KMS-11 (cell line): ENCODE data around the gene CCHCR1.

Source experiments
- H2AFZ ChIP-seq: fragments of 200-600 bp; sonication (generic); 2 replicates; pipeline ENCODE4 v1.6.1; 2016; ENCODE audit warnings: antibody characterized with exemption, mixed run types, low read depth
- H3K27ac ChIP-seq: fragments of 200-600 bp; sonication (generic); 2 replicates; pipeline ENCODE4 v1.6.1; 2016; ENCODE audit warnings: mild to moderate bottlenecking, mixed run types
- H3K27me3 ChIP-seq: fragments of 200-600 bp; sonication (generic); 2 replicates; pipeline ENCODE4 v1.6.1; 2017; ENCODE audit warnings: mild to moderate bottlenecking, low read depth, mixed run types, moderate library complexity; ENCODE audit not compliant: insufficient read depth
- H3K36me3 ChIP-seq: fragments of 200-600 bp; sonication (generic); 2 replicates; pipeline ENCODE4 v1.6.1; 2017; ENCODE audit warnings: mild to moderate bottlenecking, mixed run types; ENCODE audit not compliant: insufficient read depth
- H3K4me1 ChIP-seq: fragments of 200-600 bp; sonication (generic); 2 replicates; pipeline ENCODE4 v1.6.1; 2016; ENCODE audit warnings: mild to moderate bottlenecking, low read depth, mixed run types; ENCODE audit not compliant: poor library complexity, severe bottlenecking
- H3K4me2 ChIP-seq: fragments of 200-600 bp; sonication (generic); 2 replicates; pipeline ENCODE4 v1.7.0; 2016; ENCODE audit warnings: mild to moderate bottlenecking, mixed run types
- H3K4me3 ChIP-seq: fragments of 200-600 bp; sonication (generic); IDR thresholded peaks from 2 replicates; pipeline ENCODE4 v1.6.1; 2017; ENCODE audit warnings: low read depth, low read length, mixed read lengths; ENCODE audit not compliant: insufficient read depth
- H3K79me2 ChIP-seq: fragments of 200-600 bp; sonication (generic); 2 replicates; pipeline ENCODE4 v1.6.1; 2016; ENCODE audit warnings: low read depth, mixed run types; ENCODE audit not compliant: insufficient read depth
- H3K9ac ChIP-seq: fragments of 200-600 bp; sonication (generic); 2 replicates; pipeline ENCODE4 v1.6.1; 2016; ENCODE audit warnings: mild to moderate bottlenecking, mixed run types
- H4K20me1 ChIP-seq: fragments of 200-600 bp; sonication (generic); 2 replicates; pipeline ENCODE4 v1.6.1; 2016; ENCODE audit warnings: mild to moderate bottlenecking, mixed run types; ENCODE audit not compliant: insufficient read depth
- CTCF ChIP-seq: fragments of 200-600 bp; sonication (generic); conservative IDR thresholded peaks from 2 replicates; pipeline ENCODE4 v1.6.1; 2017; ENCODE audit warnings: low read depth, mild to moderate bottlenecking, antibody characterized with exemption, low read length, moderate library complexity, mixed read lengths

CCHCR1 gene

GRCh38 chr6:31174378-31174777 is 16.8 kb upstream of the CCHCR1 start:
- Histone ChIP-seq H3K4me2 (no peak overlapping the region), H3K9ac (no peak overlapping the region), H3K36me3 (no peaks in the 10 kb centered on the region), H3K79me2 (no peaks in the 10 kb centered on the region), H3K4me3 (no peak overlapping the region), H3K4me1 (peaks cover 7% of the 10 kb centered on the region), H3K27me3 (no peaks in the 10 kb centered on the region), H4K20me1 (no peaks in the 10 kb centered on the region), H2AFZ (no peak overlapping the region), H3K27ac (no peak overlapping the region)
- TF ChIP-seq CTCF = no peak

DNA sequence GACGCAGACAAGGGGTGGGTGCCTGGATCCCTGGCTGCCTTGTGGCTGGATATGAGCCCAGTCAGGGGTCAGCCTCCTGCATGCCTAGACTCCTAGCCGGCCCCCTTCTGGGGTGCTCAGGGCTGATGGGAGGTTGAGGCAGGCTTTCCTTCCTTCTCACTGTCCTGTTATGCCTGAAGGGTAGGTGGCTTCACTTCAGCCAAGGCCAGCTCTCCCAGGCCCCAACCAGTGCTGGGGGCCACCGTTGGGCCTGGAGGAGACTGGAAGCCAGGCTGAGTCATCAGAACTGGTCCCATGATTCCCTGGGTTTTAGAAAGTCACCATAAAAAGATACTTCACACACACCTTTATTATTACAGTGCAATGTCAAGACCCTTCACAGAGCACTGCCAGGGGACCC is 15.8 kb upstream of the CCHCR1 start:
- no peak overlapping the region for H2AFZ ChIP-seq
- H3K4me2 ChIP-seq = no peak overlapping the region
- no peaks in the 10 kb centered on the region for H3K4me1 ChIP-seq
- no peak overlapping the region for H3K4me3 ChIP-seq
- no peak for TF ChIP-seq CTCF
- no peaks in the 10 kb centered on the region for H3K27me3 ChIP-seq
- H4K20me1 ChIP-seq = no peaks in the 10 kb centered on the region
- H3K9ac ChIP-seq = no peak overlapping the region
- H3K27ac ChIP-seq = no peak overlapping the region
- no peaks in the 10 kb centered on the region for H3K79me2 ChIP-seq
- no peaks in the 10 kb centered on the region for H3K36me3 ChIP-seq

GRCh38 chr6:31172973-31173384 is 15.4 kb upstream of the CCHCR1 start:
- Histone ChIP-seq H3K9ac (no peak overlapping the region), H2AFZ (no peak overlapping the region), H3K27ac (no peak overlapping the region)

GRCh38 chr6:31171931-31172905 is 14.6 kb upstream of the CCHCR1 start:
- Histone ChIP-seq H3K4me1 (no peaks in the 10 kb centered on the region), H4K20me1 (no peaks in the 10 kb centered on the region), H3K36me3 (no peaks in the 10 kb centered on the region), H3K4me2 (no peak overlapping the region), H3K4me3 (no peak overlapping the region), H3K27me3 (no peaks in the 10 kb centered on the region), H3K9ac (no peak overlapping the region), H3K79me2 (no peaks in the 10 kb centered on the region), H3K27ac (no peak overlapping the region), H2AFZ (no peak overlapping the region)
- no peak for TF ChIP-seq CTCF

More at GRCh38 chr6:31172973-31173384, 15.4 kb upstream of the CCHCR1 start:
- Histone ChIP-seq H3K4me3 (no peak overlapping the region), H3K4me2 (no peak overlapping the region), H3K36me3 (no peaks in the 10 kb centered on the region), H3K27me3 (no peaks in the 10 kb centered on the region), H3K79me2 (no peaks in the 10 kb centered on the region), H3K4me1 (no peaks in the 10 kb centered on the region), H4K20me1 (no peaks in the 10 kb centered on the region)
- TF ChIP-seq CTCF = no peak
